K562 (cell line): ENCODE results near the gene COL28A1. TPM values are rescaled to one million over a fixed set of nuclear protein-coding genes. Genes with fewer than 3 reads are reported as not detected.

ENCODE experiments used
- BRCA1 ChIP-seq, 2 experiments: fragments of 450-650 bp in 1 of 2; sonication (generic) in 1 of 2; formaldehyde crosslinking in 1 of 2; IDR thresholded peaks; 2 replicates each; pipeline versions ENCODE4 v1.5.0 to v1.6.1; 2017 to 2020; ENCODE audit warnings: mild to moderate bottlenecking in 1 of 2, missing genetic modification reagents in 1 of 2
- CREB1 ChIP-seq, 2 experiments: sonication (generic) in 1 of 2; formaldehyde crosslinking in 1 of 2; IDR thresholded peaks; 2 replicates each; pipeline versions ENCODE4 v1.6.1 to v1.8.0; 2012 to 2022; ENCODE audit warnings: inconsistent platforms in 1 of 2, mild to moderate bottlenecking in 1 of 2, missing genetic modification reagents in 1 of 2, moderate library complexity in 1 of 2
- FOXM1 ChIP-seq, 2 experiments: fragments of 450-650 bp in 1 of 2; sonication (generic) in 1 of 2; formaldehyde crosslinking in 1 of 2; IDR thresholded peaks; 2 replicates each; pipeline versions ENCODE4 v1.6.1 to v1.9.0; 2017 to 2022; ENCODE audit warnings: low read depth in 2 of 2, mild to moderate bottlenecking in 2 of 2, missing genetic modification reagents in 1 of 2, moderate library complexity in 1 of 2
- THRAP3 ChIP-seq: fragments of 450-650 bp; IDR thresholded peaks from 2 replicates; pipeline ENCODE4 v1.6.1; 2016; ENCODE audit warnings: mild to moderate bottlenecking, inconsistent platforms, borderline replicate concordance
- ZBTB17 ChIP-seq: fragments of 450-650 bp; formaldehyde crosslinking; IDR thresholded peaks from 2 replicates; pipeline ENCODE4 v1.4.0; 2020; ENCODE audit warnings: mild to moderate bottlenecking
- ZFP1 ChIP-seq: fragments of 450-650 bp; formaldehyde crosslinking; IDR thresholded peaks from 2 replicates; pipeline ENCODE4 v1.4.0; 2020; ENCODE audit warnings: mild to moderate bottlenecking, mixed read lengths
- ZNF140 ChIP-seq: fragments of 250-450 bp; sonication (Bioruptor Pico); IDR thresholded peaks from 2 replicates; pipeline ENCODE4 v1.8.0; 2021; ENCODE audit warnings: moderate library complexity, mild to moderate bottlenecking, inconsistent platforms
- ZNF79 ChIP-seq: fragments of 250-450 bp; sonication (Bioruptor Pico); IDR thresholded peaks from 2 replicates; pipeline ENCODE4 v1.4.0; 2020; ENCODE audit warnings: low read depth, mild to moderate bottlenecking, moderate library complexity
- polyA plus RNA-seq, 8 experiments: library from polyadenylated mRNA; depleted of rRNA in 4 of 8; stranded (reverse) in 5 of 8; unstranded in 3 of 8; fragments of >200 nt; fragmentation: Nextera tagmentation in 2 of 8; fragmentation: Illumina TruSeq in 1 of 8; extraction: Ambion mirVana in 2 of 8; extraction: Trizol in 1 of 8; gene quantifications; 2 replicates each; pipeline versions ENCODE4 v1.2.1 to v1.2.3, GENCODE V29; 2011 to 2014; ENCODE audit warnings: inconsistent platforms in 1 of 8, missing spikeins in 1 of 8
- total RNA-seq, 7 experiments: library from RNA; depleted of rRNA in 6 of 7; stranded (reverse); fragments of >200 nt in 6 of 7; fragmentation: Illumina TruSeq in 2 of 7; extraction: Trizol in 2 of 7; gene quantifications; 2 replicates each; pipeline versions ENCODE4 v1.2.1 to v1.2.3, GENCODE V29; 2011 to 2021; ENCODE audit warnings: low replicate concordance in 1 of 7
- TF ChIP-seq, protein P1 (sequence below): sonication (generic); formaldehyde crosslinking; IDR thresholded peaks from 2 replicates; pipeline ENCODE4 v1.8.1; 2023; ENCODE audit warnings: mild to moderate bottlenecking, missing genetic modification reagents

The COL28A1 gene
- total and polyA plus RNA-seq, 9 of the 15 experiments (the other 6 are each of a cell fraction or from before 2014, with no cell fraction given) = 0.03 to 0.13 (median 0.05) TPM; not detected in 3

DNA sequence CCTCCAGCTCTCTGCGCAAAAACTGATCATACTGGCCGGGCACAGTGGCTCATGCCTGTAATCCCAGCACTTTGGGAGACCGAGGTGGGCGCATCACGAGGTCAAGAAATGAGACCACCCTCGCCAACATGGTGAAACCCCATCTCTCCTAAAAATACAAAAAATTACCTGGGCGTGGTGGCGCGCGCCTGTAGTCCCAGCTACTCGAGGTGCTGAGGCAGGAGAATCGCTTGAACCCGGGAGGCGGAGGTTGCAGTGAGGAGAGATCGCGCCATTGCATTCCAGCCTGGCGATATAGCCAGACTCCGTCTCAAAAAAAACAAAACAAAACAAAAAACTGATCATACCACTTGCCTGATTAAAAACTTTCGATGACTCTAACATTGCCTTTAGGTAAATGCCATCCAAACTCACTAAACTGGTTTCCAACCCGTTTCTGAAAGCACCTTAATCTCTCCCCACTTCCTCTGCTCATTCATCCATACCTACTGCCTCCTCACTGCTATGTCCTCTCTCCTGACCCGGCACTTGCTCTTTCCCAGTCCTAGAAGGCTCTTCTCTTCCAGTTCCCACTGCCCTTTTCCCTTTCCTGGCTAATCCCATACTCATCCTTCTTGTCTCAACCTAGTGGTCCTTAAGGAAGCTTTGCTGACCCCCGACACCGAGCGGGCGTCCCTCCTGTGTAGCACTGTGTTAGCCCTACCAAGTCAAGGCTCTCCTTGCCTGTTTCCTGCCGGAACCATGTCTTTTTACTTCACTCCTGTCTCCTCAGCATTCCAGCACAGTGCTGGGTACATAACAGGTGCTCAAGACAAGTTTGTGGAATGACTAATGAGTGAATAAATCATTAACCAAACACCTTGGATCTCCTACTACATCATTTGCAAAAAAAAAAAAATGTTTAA is 30.3 kb upstream of the COL28A1 start (continued):
- TF ChIP-seq BRCA1 (IDR thresholded peaks at IDR 0.05) (no peak), BRCA1 (CRISPR knock-in tag; IDR thresholded peaks at IDR 0.05) (no peak), ZNF79 (CRISPR knock-in tag) (no peak), CREB1 (IDR thresholded peaks at IDR 0.05) (no peak), CREB1 (CRISPR knock-in tag; IDR thresholded peaks at IDR 0.05) (no peak), FOXM1 (IDR thresholded peaks at IDR 0.05; ENCODE audit: low read depth) (no peak), FOXM1 (CRISPR knock-in tag; IDR thresholded peaks at IDR 0.05; ENCODE audit: low read depth) (peak; percentile 6; the same call in 1 of the 2 replicates), ZFP1 (CRISPR knock-in tag) (no peak), ZBTB17 (no peak), ZNF140 (CRISPR knock-in tag) (no peak), THRAP3 (no peak)
- TF ChIP-seq, protein P1, sequence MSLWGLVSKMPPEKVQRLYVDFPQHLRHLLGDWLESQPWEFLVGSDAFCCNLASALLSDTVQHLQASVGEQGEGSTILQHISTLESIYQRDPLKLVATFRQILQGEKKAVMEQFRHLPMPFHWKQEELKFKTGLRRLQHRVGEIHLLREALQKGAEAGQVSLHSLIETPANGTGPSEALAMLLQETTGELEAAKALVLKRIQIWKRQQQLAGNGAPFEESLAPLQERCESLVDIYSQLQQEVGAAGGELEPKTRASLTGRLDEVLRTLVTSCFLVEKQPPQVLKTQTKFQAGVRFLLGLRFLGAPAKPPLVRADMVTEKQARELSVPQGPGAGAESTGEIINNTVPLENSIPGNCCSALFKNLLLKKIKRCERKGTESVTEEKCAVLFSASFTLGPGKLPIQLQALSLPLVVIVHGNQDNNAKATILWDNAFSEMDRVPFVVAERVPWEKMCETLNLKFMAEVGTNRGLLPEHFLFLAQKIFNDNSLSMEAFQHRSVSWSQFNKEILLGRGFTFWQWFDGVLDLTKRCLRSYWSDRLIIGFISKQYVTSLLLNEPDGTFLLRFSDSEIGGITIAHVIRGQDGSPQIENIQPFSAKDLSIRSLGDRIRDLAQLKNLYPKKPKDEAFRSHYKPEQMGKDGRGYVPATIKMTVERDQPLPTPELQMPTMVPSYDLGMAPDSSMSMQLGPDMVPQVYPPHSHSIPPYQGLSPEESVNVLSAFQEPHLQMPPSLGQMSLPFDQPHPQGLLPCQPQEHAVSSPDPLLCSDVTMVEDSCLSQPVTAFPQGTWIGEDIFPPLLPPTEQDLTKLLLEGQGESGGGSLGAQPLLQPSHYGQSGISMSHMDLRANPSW = no peak
- TF ChIP-seq, all 486 proteins: peak for 4
